ENCODE results near the gene DNAH12. TPM values are rescaled to one million over a fixed set of nuclear protein-coding genes. Genes with fewer than 3 reads are reported as not detected.

The DNAH12 gene, protein sequence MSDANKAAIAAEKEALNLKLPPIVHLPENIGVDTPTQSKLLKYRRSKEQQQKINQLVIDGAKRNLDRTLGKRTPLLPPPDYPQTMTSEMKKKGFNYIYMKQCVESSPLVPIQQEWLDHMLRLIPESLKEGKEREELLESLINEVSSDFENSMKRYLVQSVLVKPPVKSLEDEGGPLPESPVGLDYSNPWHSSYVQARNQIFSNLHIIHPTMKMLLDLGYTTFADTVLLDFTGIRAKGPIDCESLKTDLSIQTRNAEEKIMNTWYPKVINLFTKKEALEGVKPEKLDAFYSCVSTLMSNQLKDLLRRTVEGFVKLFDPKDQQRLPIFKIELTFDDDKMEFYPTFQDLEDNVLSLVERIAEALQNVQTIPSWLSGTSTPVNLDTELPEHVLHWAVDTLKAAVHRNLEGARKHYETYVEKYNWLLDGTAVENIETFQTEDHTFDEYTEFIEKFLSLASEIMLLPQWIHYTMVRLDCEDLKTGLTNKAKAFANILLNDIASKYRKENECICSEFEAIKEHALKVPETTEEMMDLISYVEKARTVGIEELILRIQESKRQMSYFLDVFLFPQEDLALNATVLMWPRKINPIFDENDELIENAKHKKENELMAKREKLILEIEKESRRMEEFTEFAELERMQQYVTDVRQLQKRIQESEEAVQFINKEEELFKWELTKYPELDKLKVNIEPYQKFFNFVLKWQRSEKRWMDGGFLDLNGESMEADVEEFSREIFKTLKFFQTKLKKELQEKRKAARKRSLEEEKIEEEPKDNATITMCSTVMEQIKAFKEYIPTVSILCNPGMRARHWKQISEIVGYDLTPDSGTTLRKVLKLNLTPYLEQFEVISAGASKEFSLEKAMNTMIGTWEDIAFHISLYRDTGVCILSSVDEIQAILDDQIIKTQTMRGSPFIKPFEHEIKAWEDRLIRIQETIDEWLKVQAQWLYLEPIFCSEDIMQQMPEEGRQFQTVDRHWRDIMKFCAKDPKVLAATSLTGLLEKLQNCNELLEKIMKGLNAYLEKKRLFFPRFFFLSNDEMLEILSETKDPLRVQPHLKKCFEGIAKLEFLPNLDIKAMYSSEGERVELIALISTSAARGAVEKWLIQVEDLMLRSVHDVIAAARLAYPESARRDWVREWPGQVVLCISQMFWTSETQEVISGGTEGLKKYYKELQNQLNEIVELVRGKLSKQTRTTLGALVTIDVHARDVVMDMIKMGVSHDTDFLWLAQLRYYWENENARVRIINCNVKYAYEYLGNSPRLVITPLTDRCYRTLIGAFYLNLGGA (N-terminal part only)
- total RNA-seq = under 1 TPM; 0.09 to 0.17 TPM
- long read RNA-seq = 0 reads

DNA sequence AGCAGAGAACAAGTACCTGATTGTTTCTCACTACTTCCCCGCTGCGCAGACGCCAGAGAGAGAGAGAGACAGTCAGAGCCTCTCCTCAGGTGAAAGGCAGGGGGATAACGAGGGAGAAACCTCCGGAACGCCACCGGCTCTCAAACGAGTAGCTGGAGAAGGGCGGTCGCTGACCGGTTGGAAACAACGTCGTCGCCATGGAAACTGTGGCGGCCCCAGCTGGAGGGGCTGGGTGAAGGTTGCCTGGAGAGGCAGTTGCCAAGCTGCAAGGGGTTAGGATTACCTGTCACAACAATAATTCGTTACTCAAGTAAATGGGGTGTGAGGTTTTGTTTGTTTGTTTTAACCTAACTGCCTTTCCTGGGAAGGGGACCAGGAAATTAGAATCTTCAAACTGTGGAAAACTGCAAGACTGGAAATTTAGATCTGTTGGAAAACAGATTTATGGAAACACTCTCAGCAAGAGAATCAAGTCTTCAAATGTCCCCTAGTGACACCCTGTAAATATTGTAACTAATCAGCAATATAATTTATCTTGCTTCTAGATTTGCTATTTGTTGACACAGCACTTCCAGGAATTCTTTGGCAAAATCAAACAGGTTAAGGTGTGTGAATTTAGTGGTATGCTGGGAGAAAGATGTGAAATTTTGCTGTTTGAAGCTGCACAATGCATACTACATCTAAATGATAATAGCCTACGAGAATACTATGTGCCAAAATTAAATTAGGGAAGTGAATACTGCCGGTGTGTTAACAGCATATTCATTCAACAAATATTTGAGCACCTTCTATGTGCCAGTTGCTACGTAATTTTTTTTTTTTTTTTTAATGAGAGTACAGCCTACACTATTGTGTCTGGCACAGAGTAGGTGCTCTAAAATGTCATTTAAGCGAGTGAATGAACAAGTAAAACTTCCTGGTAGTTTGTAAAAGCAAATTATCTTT is at the start of gene DNAH12:
DNAH12 (minus strand) TSS at position 164 of the 945 bp plus-strand sequence. CDS start 1,474 bp downstream, outside the sequence.
- intact Hi-C loops (cut with DNase I, micrococcal nuclease) = no loop called here
- DNase-seq (peak; percentile 30 to 38), ATAC-seq (peak; percentile 70)

DNA sequence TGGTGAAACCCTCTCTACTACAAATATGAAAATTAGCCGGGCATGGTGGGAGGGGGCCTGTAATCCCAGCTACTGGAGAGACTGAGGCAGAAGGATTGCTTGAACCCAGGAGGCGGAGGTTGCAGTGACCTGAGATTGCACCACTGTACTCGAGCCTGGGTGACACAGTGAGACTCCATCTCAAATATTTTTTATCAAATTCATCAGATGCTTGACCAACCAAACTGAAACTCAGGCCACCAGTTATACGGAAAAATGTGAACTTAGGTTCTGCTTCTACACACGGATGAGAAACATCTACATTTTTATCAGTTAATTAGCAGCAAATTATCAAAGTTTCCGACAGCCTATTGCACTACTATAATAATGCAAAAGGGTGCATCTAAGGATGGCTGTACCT is 48.2 kb upstream of the DNAH12 start:
- DNase-seq (no peak), ATAC-seq (no peak)
- intact Hi-C loops (cut with DNase I, micrococcal nuclease) = no loop called here

DNA sequence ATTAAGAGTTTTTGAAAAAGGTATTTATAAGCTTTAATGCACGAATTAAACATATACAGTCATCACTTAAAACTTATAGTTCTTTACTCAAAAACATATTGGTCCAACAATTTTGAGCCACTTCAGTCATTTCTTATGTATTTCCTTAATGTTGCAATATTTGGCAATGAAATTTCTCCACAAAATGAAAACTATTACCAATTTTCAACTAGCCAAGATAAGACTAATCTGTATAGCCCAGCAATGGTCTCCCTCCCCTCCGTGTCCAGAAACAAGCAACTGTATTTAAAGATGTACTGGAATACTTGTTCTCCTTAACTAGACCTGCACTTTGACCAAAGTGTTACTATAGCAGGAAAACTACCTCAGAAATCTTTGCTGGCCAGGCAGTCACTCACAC is 43.8 kb upstream of the DNAH12 start:
- intact Hi-C loops (cut with DNase I, micrococcal nuclease) = no loop called here
- no peak for DNase-seq
- ATAC-seq = no peak

DNA sequence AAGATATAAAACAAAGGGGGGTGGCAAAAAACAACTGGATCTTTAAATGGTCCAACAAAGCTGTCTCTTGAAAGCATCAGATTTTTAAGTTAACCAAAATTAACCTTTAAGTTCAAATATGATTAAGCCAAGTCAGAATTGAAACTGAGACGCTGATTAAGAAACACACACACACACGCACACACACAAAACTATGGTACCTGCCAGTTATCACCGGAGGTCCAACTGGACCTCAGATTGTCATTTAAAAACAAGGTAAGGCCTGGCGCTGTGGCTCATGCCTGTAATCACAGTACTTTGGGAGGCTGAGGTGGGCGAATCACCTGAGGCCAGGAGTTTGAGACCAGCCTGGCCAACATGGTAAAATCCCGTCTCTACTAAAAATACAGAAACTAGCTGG is 42.6 kb upstream of the DNAH12 start:
- no peak for DNase-seq
- no peak for ATAC-seq
- intact Hi-C loops (cut with DNase I, micrococcal nuclease) = no loop called here

DNA sequence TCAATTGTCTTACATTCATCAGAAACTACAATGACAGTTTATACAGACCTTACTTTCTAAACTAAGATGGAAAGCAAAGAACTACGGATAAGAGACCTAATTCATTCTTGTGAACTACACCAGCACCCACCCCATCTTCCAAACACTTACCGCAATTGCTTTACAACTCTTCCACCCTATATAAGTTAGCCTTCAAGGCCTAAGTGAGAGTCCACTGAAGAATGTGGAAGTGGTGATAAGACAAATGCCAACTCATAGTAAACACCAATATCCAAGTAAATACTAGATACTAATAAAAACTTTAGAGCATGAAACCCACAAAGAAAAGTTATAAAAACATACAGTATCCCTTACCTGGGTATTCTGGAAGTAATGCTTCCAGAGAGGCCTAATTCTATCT is 39.4 kb upstream of the DNAH12 start:
- DNase-seq (no peak), ATAC-seq (peak; percentile 77)
- intact Hi-C loops (cut with DNase I, micrococcal nuclease) = no loop called here

DNA sequence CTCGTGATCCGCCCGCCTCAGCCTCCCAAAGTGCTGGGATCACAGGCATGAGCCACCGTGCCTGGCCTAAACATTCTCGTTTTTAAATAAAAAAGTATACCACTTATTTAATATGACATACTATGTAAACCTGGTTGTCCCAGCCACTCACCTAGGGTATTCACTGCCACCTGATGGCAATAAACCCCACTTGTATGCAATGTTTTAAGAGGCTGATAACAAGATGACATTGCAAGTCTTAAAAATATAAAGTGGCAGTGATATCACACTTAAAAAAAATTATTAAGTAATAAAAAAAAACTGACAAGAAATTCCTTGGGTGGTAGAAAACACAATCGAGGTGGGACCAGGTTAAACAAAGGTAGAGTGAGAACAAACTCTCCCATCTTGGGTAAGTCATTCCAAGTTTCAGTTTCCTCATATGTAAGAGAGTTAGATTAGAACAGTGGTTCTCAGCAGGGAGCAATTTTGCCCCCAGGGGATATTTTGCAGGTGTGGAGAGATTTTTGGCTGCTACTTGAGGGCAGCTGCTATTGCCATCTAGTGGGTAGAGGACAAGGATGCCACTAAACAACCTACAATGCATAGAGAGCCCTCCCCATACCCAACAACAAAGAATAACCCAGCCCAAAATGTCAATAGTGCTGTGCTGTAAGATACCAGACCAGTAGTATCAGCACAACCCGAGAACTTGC is 38.5 kb upstream of the DNAH12 start:
- ATAC-seq (peak; percentile 72), DNase-seq (no peak)
- intact Hi-C loops (cut with DNase I, micrococcal nuclease) = no loop called here

DNA sequence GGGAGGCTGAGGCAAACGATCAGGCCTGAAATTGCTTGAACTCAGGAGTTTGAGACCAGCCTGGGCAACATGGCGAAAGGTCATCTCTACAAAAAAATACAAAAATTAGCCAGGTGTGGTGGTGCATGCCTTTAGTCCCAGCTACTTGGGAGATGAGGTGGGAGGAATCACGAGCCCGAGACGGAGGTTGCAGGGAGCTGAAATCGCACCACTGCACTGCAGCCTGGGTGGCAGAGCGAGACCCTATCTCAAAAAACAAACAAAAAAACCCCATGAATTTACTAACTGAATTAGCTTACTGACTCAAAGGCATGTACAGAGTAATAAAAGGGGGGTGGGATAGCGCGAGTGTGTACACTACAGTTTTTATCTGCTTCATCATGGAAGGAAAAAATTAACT is 33.7 kb upstream of the DNAH12 start:
- intact Hi-C loops (cut with DNase I, micrococcal nuclease) = no loop called here
- DNase-seq (no peak), ATAC-seq (no peak)

DNA sequence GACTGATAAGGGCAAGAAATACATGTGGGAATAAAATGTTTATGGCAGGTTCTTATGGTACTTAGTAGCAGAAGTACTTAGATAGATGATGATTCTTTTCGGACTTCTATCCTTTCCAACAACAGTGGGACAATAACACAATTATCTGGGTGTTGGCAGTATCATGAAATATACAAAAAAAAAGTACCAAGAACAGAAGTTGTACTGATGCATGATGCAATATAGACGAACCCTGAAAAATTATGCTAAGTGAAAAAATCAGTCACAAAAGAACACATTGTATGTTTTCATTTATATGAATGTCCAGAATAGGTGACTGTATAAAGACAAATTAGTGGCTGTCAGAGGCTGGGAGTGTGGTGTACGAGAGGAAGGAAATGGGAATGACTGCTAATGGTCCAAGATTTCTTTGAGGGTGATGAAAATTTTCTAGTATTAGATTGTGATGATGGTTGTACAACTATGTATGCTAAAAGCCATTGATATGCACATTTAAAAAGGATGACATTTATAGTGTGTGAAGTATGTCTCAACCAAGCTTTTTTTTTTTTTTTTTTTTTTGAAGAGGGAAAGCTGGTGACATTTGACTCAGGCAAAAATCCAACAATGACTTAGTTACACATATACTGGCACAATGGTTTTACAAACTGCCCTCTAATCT is 32.0 kb upstream of the DNAH12 start:
- intact Hi-C loops (cut with DNase I, micrococcal nuclease) = no loop called here
- DNase-seq (no peak), ATAC-seq (no peak)

DNA sequence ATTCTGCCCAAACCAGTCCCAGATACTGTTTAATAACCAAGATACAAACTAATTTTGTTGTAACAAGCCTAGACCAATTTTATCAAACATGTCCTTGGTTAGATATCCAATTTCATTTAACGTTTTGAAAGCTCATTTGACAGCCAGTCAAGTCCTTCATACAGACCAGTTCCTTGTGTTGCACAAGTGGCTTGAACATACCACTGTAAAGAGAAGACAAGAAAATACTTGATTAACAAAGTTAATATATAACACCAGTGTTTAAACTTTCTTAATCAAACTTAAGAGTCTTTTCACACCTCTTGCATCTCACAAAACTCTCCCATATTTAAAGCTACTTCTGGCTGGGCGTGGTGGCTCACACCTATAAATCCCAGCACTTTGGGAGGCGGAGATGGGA is 28.0 kb upstream of the DNAH12 start:
- DNase-seq (no peak), ATAC-seq (peak; percentile 28)
- intact Hi-C loops (cut with DNase I, micrococcal nuclease) = no loop called here

DNA sequence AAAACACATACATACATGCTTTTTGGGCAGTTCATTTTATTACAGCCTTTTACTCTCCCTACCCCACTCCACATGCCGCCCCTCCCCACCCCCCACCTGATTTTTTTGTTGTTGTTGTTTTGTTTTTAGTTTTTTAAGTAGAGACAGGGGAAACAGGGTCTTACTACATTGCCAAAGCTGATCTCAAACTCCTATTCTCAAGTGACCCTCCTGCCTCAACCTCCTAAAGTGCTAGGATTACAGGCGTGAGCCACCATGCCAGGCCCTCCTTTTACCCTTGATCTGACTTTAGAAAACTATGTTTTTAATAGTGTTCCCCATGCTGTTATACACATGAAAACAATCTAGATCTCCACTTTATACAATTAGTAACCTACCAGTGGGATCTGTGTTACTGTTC is 26.7 kb upstream of the DNAH12 start:
- no peak for ATAC-seq
- no peak for DNase-seq
- intact Hi-C loops (cut with DNase I, micrococcal nuclease) = no loop called here

DNA sequence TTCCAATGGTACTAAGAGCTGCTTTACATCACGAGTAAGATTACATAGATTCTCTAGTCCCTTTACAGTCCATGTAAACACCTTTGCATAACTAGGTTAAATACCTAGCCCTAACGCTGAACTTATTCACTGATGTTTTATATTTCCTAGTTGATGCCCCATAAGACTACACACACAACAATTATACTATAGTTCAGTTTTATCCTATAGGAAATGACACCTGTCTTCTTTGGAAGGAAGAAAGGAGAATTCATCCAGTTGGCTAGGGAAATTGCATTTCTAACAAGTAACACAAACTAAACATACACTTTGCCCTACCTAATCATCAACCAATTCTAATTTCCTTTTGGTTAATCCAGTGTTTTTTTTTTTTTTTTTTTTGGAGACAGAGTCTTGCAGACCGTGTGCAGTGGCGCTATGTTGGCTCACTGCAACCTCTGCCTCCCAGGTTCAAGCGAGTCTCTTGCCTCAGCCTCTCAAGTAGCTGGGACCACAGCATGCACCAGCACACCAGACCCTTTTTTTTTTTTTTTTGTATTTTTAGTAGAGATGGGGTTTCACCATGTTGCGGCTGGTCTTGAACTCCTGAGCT is 25.8 kb upstream of the DNAH12 start:
- DNase-seq (no peak), ATAC-seq (no peak)
- intact Hi-C loops (cut with DNase I, micrococcal nuclease) = no loop called here

DNA sequence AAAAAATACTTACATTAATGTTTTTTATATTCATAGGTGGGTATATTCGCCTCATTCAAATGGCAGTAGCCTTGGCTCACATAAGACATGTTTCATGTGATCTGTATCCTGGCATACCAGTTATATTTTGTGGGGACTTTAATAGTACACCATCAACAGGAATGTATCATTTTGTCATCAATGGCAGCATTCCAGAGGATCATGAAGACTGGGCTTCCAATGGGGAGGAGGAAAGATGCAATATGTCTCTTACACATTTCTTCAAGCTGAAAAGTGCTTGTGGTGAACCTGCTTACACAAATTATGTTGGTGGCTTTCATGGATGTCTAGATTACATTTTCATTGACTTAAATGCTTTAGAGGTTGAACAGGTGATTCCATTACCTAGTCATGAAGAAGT is 15.4 kb upstream of the DNAH12 start:
- ATAC-seq (no peak), DNase-seq (no peak)
- intact Hi-C loops (cut with DNase I, micrococcal nuclease) = no loop called here

DNA sequence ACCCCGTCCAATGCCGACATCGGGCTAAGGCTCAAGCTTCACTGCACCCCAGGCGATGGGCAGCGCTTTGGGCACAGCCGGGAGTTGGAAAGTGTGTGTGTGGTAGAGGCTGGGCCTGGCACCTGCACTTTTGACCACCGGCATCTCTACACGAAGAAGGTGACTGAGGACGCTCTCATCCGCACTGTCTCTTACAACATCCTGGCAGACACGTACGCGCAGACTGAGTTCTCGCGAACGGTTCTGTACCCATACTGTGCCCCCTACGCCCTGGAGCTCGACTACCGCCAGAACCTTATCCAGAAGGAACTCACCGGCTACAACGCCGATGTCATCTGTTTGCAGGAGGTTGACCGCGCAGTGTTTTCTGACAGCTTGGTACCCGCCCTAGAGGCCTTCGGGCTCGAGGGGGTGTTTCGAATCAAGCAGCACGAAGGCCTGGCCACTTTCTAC is 13.0 kb upstream of the DNAH12 start:
- ATAC-seq (peak; percentile 28), DNase-seq (peak in 1 of 2 donors; percentile 30)
- intact Hi-C loops (cut with DNase I, micrococcal nuclease) = no loop called here

DNA sequence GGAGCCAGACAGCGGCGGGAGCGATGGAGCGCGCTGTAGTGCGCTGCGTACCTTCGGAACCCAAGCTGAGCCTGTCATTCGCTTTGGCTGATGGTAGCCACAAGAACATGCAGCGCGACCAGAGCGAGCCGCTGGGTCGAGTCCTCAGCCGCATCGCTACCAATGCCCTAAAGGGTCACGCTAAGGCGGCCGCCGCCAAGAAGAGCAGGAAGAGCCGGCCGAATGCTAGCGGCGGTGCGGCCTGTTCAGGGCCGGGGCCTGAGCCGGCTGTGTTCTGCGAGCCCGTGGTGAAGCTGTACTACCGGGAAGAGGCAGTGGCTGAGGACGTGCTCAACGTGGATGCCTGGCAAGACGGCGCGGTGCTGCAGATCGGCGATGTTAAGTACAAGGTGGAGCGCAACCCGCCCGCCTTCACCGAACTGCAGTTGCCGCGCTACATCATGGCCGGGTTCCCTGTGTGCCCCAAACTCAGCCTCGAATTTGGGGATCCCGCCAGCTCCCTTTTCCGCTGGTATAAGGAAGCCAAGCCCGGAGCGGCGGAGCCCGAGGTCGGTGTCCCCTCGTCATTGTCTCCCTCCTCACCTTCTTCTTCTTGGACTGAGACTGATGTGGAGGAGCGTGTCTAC is 12.4 kb upstream of the DNAH12 start:
- ATAC-seq = peak; percentile 51
- intact Hi-C loops (cut with DNase I, micrococcal nuclease) = no loop called here

DNA sequence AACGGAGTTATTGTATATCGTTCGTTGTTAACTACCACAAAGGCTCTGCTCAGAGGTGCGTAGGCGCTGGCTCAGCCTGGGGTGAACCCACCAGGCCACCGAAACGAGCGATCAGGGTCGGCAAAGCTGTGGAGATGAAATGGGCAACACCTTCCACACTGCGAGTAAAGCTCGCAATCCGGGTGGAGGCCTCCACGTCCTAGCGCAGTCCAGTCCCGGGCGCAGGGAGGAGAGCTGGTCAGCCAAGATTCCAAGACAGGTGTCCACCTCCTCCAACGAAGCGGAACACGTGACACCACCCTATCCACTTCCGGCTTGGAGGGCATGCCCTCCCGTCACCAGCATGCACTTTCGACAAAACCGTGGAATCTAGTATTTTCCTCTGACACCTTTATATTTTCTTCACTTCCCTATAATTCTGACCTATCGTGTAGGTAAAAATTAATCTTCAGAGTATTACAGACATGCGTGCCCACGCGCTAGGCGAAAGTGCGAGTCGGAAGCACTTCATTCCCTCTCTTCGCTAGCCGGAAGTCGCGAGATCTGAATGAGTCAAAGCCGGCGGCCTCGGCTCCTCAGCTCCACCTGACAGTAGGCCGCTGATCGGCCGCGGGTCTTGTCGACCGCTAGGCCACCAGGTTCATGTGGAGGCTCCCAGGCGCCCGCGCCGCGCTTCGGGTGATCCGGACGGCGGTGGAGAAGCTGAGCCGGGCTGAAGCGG is 11.8 kb upstream of the DNAH12 start, which contains the start of gene PDE12:
PDE12 (plus strand) TSS at position 537 of the 721 bp plus-strand sequence; CDS start at position 643, 106 bp downstream.
- ATAC-seq = peak; percentile 90
- intact Hi-C loops (cut with DNase I, micrococcal nuclease) = no loop called here
- DNase-seq = peak; percentile 89

More for the DNA sequence above, 12.4 kb upstream of the DNAH12 start:
- peak; percentile 31 to 41 for DNase-seq
